ENCODE data around the gene WDR45B. TPM values are rescaled to one million over a fixed set of nuclear protein-coding genes. Genes with fewer than 3 reads are reported as not detected.

WDR45B gene
- total and polyA plus RNA-seq, 2 donors: 60.3 to 73.7 TPM

DNA sequence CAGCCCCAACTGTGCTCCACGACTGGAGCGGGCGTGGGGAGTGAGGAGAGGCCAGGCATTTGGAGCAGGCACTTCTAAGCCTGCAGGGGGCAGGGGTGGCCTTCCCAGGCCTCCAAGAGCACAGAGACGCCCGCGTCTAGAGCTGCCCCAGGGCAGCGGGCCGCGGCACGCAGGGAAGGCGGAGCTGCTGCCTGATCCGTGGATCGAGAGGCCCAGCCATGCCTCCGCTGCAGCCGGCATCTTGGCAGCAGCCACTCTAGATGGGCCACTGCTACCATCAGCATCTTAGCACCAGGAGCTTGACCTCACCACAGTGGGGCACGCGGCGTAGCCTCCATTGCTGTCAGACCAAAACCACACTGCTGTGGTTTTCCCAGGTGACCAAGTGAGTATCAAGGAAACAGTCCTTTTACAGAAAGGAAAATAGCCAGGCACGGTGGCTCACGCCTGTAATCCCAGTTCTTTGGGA, 20.4 kb upstream of the WDR45B start:
- Histone ChIP-seq H3K4me1 (ENCODE audit: insufficient read depth) (no peaks in the 10 kb centered on the region), H3K4me3 (ENCODE audit: low read depth, low read length) (no peak overlapping the region), H3K36me3 (ENCODE audit: insufficient read depth) (no peaks in the 10 kb centered on the region), H3K27ac (ENCODE audit: low read depth) (no peak overlapping the region)
- 54% methylated on average over 20 of the region's 20 CpGs for WGBS
- DNase-seq (ENCODE audit: extremely low spot score): no peak

DNA sequence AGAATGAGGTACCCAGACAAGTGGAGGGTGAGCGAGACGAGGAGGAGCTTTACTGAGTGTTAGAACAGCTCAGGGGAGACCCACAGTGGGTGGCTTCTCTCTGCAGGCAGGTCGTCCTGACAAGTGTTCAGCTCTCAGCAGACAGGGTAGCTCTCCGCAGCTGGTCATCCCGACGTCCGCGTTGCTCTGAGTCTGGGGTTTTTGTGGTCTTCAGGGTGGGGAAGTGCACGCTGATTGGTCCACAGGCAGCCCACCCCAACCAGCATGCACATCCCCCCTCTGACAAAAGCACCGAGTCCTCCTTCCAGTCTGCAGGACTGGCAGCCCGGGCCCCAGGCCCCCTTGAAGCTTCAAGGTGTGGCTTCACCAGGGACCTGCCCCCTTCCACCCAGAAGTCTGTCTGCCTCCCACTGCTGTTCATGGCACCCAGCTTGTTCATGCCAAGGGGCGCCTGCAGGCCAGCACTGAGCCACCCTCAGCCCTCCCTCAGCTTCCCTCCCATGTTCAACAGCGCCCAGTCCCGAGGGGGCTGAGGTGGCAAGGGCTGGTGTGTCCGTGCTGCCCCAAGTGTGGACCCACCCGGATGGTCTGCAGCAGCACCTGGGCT, 19.9 kb upstream of the WDR45B start:
- H3K4me1 ChIP-seq (ENCODE audit: insufficient read depth): no peaks in the 10 kb centered on the region
- H3K36me3 ChIP-seq (ENCODE audit: insufficient read depth): no peaks in the 10 kb centered on the region
- H3K27ac ChIP-seq (ENCODE audit: low read depth): no peak overlapping the region
- DNase-seq (ENCODE audit: extremely low spot score): no peak
- H3K4me3 ChIP-seq (ENCODE audit: low read depth, low read length): no peak overlapping the region
- WGBS: 79% methylated on average over 16 of the region's 16 CpGs

DNA sequence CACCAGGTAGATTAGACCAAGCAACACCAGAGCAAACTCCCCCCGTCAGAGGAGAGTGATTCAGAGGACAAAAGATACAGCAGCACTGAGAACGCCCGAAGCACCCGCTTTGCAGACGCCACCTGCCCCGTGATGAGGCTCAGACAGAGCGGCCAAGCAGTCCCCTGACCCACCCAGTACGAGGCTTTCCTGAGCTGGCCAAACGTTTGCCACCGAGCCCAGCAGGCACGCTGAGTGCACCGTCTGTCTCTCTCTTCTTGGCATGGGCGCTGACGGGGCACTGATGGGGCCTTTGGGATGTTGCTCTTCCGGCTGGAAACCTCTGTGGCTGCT, 19.4 kb upstream of the WDR45B start:
- WGBS: 95% methylated on average over 15 of the region's 15 CpGs
- no peaks in the 10 kb centered on the region for H3K36me3 ChIP-seq (ENCODE audit: insufficient read depth)
- H3K4me3 ChIP-seq (ENCODE audit: low read depth, low read length): no peak overlapping the region
- H3K4me1 ChIP-seq (ENCODE audit: insufficient read depth): no peaks in the 10 kb centered on the region
- no peak overlapping the region for H3K27ac ChIP-seq (ENCODE audit: low read depth)
- DNase-seq (ENCODE audit: extremely low spot score): no peak

DNA sequence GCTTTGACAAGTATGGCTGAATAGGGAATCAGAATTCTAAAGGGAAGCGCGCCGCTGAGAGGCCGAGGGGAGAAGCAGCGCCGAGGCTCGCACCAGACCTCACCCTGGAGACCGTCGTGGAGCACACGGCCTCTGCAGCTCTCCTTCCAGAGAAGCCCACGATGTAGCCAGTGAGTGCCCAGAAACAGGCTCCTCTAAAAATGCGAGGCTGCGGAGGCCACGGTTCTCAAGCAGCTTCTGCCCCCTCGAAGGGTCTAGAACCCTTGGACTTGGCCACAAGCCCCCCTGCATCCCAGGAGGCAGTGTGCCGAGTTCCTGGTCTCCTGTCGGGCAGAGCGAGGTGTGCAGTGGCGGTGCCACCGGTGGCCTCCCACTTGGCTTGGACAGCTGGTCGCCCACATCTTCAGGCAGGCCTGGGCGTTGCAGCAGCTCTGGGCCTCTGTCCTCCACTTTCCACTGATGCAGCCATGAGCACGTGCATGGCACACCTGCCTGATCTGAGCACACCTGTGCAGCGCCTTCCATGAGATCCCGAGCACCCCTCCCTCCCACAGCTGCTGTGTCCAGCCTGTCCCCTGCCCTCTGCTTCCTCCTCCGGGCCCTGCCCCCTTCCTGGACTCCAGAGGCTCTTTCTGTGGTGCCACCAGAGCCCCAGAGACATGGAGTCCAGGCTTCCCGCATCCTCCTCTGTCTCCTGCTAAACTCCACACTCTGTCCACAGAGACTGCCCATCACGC, 18.9 kb upstream of the WDR45B start:
- H3K36me3 ChIP-seq (ENCODE audit: insufficient read depth): no peaks in the 10 kb centered on the region
- H3K27ac ChIP-seq (ENCODE audit: low read depth): no peak overlapping the region
- no peaks in the 10 kb centered on the region for H3K4me1 ChIP-seq (ENCODE audit: insufficient read depth)
- WGBS: 92% methylated on average over 28 of the region's 28 CpGs
- no peak overlapping the region for H3K4me3 ChIP-seq (ENCODE audit: low read depth, low read length)
- DNase-seq (ENCODE audit: extremely low spot score): no peak

DNA sequence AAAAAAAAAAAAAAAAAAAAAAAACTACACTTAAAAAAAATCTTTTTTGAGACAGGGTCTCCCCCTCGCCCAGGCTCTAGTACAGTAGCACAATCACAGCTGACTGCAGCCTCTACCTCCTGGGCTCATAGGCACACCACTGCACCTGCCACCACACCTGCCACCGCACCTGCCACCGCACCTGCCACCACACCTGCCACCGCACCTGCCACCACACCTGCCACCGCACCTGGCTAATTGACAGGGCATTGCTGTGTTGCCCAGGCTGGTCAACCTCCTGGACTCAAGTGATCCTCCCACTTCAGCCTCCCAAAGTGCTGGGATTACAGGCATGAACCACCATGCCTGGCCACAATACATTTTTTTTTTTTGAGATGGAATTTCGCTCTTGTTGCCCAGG, 17.6 kb upstream of the WDR45B start:
- WGBS: 91% methylated on average over 6 of the region's 6 CpGs
- Histone ChIP-seq H3K36me3 (ENCODE audit: insufficient read depth) (no peaks in the 10 kb centered on the region), H3K4me3 (ENCODE audit: low read depth, low read length) (no peak overlapping the region), H3K4me1 (ENCODE audit: insufficient read depth) (no peaks in the 10 kb centered on the region), H3K27ac (ENCODE audit: low read depth) (no peak overlapping the region)
- no peak for DNase-seq (ENCODE audit: extremely low spot score)

DNA sequence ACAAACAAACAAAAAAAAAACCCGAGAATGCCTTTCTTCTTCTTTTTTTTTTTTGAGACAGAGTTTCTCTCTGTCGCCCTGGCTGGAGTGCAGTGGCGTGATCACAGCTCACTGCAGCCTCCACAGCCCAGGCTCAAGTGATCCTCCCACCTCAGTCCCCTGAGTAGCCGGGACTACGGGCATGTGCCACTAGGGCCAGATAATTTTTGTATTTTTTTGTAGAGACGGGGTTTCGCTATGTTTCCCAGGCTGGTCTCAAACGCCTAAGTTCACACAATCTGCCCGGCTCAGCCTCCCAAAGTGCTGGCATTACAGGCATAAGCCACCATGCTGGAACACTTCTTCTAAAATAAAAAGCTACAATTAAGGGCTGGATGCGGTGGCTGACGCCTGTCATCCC, 17.0 kb upstream of the WDR45B start:
- no peak for DNase-seq (ENCODE audit: extremely low spot score)
- Histone ChIP-seq H3K27ac (ENCODE audit: low read depth) (no peak overlapping the region), H3K36me3 (ENCODE audit: insufficient read depth) (no peaks in the 10 kb centered on the region), H3K4me1 (ENCODE audit: insufficient read depth) (no peaks in the 10 kb centered on the region), H3K4me3 (ENCODE audit: low read depth, low read length) (no peak overlapping the region)
- 90% methylated on average over 11 of the region's 11 CpGs for WGBS

DNA sequence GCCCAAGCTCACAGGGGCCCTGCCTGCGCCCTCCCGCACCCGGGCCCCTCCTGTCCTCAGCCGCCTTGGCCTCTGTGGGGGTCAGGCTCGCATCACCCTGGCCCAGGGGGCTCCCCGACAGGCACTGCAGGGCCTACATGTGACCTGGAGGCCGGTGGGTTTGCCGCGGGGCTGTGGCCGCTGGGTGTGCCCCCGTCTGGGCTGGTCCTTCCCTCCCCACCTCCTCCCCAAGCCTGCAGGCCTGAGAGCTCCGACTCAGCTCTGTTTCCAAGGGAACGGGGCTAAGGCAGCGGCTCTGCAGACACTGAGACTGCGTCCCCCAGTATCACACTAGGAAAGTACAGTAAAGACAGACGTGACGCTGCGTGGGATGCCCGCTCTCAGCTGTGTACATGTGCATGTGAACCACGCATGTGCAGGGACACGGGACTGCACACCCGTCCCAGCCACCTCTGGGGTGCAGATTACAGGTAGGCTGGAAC, 16.5 kb upstream of the WDR45B start:
- Histone ChIP-seq H3K4me3 (ENCODE audit: low read depth, low read length) (no peak overlapping the region), H3K36me3 (ENCODE audit: insufficient read depth) (no peaks in the 10 kb centered on the region), H3K27ac (ENCODE audit: low read depth) (no peak overlapping the region), H3K4me1 (ENCODE audit: insufficient read depth) (no peaks in the 10 kb centered on the region)
- no peak for DNase-seq (ENCODE audit: extremely low spot score)
- WGBS: 81% methylated on average over 22 of the region's 22 CpGs

DNA sequence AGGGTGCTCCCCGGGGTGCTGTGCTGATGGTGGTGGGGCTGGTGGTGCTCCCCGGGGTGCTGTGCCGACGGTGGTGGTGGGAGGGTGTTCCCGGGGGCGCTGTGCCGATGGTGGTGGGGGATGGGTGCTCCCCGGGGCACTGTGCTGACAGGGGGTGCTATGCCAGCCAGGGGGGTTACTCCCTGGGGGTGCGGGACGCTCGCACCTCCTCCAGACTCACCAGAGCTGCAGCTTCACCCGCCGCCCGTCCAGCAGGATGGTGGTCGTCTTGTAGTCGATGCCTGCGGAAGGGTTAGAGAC, 16.0 kb upstream of the WDR45B start:
- no peak for DNase-seq (ENCODE audit: extremely low spot score)
- Histone ChIP-seq H3K4me3 (ENCODE audit: low read depth, low read length) (no peak overlapping the region), H3K36me3 (ENCODE audit: insufficient read depth) (peaks cover 1% of the 10 kb centered on the region), H3K4me1 (ENCODE audit: insufficient read depth) (no peaks in the 10 kb centered on the region), H3K27ac (ENCODE audit: low read depth) (no peak overlapping the region)
- 92% methylated on average over 17 of the region's 17 CpGs for WGBS

DNA sequence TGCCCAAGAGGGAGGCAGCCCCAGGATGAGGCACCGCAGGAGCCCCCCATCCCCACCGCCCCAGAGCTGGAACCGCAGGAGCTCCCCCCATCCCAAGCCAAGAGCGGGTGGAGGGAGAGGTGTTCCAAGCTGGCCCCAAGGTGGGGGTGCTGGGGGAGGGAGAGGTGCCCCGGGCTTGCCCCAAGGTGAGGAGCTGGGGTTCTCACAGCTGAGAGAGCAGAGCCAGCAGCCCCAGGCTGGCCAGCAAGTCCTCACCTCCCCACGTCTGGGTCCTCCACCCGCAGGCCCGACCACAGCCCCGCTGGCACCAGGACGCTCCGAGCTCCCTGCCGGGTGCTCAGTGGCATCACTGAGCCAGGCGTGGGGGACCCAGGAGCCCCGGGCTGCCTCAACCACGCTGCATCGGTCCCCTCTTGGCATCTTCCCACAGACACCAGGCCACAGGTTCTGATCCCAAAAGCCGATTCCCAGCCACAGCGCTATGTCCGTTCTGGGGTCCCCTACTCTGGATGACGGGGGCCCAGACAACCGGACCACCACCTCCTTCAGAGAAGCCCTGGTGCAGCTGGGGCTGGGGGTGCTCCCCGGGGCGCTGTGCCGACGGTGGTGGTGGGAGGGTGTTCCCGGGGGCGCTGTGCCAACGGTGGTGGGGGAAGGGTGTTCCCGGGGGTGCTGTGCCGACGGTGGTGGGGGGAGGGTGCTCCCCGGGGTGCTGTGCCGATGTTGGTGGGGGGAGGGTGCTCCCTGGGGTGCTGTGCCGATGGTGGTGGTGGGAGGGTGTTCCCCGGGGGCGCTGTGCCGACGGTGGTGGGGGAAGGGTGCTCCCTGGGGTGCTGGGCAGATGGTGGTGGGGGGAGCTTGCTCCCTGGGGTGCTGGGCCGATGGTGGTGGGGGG, 15.4 kb upstream of the WDR45B start:
- Histone ChIP-seq H3K27ac (ENCODE audit: low read depth) (no peak overlapping the region), H3K4me3 (ENCODE audit: low read depth, low read length) (no peak overlapping the region), H3K4me1 (ENCODE audit: insufficient read depth) (no peaks in the 10 kb centered on the region), H3K36me3 (ENCODE audit: insufficient read depth) (peaks cover 1% of the 10 kb centered on the region)
- WGBS: 89% methylated on average over 39 of the region's 39 CpGs
- DNase-seq (ENCODE audit: extremely low spot score): no peak

DNA sequence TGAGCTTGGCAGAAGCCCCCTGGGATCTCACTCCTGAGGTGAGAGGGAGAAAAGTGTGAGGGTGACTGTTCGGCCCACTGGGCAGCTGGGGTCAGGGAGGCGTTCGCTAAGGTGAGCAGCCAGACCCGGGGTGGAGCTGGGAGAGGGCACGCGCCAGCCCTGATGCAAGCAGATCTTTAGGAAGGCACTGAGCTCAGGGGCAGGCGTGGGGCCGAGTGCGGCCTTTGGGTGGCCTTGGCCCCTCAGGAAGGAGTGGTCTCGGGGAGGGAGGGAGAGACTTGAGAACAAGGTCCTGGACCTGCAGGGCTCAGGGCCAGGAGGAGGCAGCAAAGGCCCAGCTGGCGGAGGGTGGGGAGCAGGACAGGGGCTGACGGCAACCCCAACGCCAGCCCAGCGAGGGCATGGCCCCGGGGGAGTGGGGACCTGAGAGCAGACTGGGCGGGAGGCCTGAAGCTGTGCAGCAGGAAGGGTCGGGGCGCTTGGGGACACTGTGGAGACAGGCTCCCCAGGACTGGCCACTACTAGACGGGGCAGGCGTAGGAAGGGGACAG, 14.5 kb upstream of the WDR45B start:
- Histone ChIP-seq H3K27ac (ENCODE audit: low read depth) (no peak overlapping the region), H3K36me3 (ENCODE audit: insufficient read depth) (peaks cover 1% of the 10 kb centered on the region), H3K4me3 (ENCODE audit: low read depth, low read length) (no peak overlapping the region), H3K4me1 (ENCODE audit: insufficient read depth) (no peaks in the 10 kb centered on the region)
- WGBS: 91% methylated on average over 20 of the region's 20 CpGs
- no peak for DNase-seq (ENCODE audit: extremely low spot score)

DNA sequence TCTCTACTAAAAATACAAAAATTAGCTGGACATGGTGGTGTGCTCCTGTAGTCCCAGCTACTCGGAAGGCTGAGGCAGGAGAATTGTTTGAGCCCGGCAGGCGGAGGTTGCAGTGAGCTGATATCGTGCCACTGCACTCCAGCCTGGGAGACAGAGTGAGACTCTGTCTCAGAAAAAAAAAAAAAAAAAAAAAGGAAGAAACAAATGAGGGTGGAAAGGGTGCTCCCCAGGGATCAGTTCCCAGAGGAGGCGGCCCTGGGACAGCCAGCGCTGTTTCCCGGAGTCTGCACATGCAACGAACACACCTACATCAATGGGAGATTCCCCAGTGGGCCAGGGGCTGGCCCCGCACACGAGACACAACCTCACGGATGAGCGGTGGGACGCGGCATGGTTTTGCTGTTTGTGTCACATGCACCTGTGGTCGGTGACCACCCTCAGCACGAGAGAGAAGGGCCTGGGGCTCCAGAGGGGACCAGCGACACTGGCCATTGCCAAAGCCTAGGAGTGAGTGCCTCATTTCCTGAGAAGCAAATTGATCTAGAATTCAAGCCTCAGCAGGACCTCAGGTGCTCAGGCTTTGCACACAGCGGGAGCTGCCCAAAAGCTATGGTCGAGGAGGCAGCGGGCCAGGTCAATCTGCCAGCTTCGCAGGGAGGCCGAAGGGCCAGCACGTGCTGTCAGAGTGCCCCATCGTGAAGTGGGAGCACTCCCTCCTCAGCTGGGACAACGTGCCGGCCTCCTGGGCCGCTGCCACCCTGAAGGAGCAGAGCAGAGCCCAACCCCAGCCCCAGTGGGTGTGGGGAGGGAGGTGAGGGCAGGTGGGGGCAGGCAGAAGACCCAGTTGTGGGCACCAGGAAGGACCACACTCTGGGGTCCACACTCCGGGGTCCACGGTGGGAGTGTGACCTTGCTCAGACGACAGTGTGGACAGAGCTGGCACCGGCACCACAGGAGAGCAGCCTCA, 13.8 kb upstream of the WDR45B start:
- no peaks in the 10 kb centered on the region for H3K4me1 ChIP-seq (ENCODE audit: insufficient read depth)
- H3K36me3 ChIP-seq (ENCODE audit: insufficient read depth): peaks cover 1% of the 10 kb centered on the region
- 91% methylated on average over 31 of the region's 31 CpGs for WGBS
- no peak overlapping the region for H3K4me3 ChIP-seq (ENCODE audit: low read depth, low read length)
- DNase-seq (ENCODE audit: extremely low spot score): no peak
- no peak overlapping the region for H3K27ac ChIP-seq (ENCODE audit: low read depth)

DNA sequence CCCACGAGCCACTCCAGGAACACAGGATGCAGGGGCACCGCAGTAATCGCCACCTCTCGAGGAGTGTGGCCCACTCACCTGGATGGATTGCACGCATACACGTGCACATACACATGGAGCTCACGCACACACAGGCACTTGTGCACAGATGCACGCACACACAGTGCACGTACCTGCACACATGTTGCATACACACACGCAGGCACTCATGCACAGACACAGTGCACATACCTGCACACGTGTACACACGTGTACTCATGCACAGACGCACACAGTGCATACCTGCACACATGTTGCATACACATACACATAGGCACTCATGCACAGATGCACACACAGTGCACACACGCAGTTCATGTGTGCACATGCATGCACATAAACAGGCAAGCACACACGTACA, 11.6 kb upstream of the WDR45B start:
- 96% methylated on average over 15 of the region's 15 CpGs for WGBS
- Histone ChIP-seq H3K27ac (ENCODE audit: low read depth) (no peak overlapping the region), H3K4me1 (ENCODE audit: insufficient read depth) (no peaks in the 10 kb centered on the region), H3K36me3 (ENCODE audit: insufficient read depth) (peaks cover 1% of the 10 kb centered on the region), H3K4me3 (ENCODE audit: low read depth, low read length) (no peak overlapping the region)
- no peak for DNase-seq (ENCODE audit: extremely low spot score)

Data from urinary bladder (tissue), 4 donors.